ENCODE measurements around the gene KBTBD8.
A peak's percentile ranks its signal among the peaks of the same experiment; 100 is the strongest.

Gene KBTBD8, protein sequence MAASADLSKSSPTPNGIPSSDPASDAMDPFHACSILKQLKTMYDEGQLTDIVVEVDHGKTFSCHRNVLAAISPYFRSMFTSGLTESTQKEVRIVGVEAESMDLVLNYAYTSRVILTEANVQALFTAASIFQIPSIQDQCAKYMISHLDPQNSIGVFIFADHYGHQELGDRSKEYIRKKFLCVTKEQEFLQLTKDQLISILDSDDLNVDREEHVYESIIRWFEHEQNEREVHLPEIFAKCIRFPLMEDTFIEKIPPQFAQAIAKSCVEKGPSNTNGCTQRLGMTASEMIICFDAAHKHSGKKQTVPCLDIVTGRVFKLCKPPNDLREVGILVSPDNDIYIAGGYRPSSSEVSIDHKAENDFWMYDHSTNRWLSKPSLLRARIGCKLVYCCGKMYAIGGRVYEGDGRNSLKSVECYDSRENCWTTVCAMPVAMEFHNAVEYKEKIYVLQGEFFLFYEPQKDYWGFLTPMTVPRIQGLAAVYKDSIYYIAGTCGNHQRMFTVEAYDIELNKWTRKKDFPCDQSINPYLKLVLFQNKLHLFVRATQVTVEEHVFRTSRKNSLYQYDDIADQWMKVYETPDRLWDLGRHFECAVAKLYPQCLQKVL

DNA sequence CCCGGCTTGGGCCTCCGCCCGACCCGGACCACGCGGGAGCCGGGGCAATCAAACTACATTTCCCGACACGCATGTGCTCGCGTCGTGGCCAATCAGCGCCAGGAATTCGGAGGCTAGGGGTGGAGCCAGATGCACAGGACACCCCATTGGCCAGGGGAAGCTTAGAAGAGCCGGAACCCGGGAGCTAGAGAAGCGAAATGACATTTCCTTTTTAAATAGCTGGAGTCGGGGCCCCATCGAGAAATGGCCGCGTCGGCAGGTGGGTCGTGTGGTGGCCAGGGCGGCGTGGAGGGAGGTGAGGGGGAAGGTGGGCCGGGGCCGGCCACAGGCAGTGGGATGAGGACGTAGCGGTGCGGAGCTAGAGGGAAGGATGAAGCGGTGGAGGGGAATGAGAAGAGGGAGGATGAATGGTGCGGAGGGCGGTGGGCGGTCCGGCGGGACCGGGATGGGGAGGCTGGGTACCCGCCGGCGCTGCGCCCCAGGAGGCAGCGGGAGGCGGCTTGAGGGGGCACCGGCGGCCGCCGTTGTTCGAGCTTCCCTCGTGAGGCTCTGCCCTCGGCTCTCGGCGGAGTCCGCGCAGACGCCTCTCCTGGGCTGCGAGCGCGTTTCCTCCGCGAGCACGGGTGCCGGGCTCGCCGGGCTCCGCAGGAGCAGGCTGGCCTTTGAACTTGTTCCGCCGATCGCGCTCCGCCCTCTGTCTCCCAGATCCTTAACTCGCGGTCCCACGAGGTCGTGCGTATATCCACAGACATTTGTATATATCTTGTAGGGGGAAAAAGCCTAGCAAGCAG is at the start of gene KBTBD8:
TSS of gene KBTBD8 (plus strand) at position 195 of the 791 bp plus-strand sequence. CDS start at position 244, 49 bp downstream.
- Histone ChIP-seq H3K27ac (no peak within 1 kb of the TSS), H3K79me2 (ENCODE audit: insufficient read depth, low read depth) (no peaks in the 10 kb centered on the region), H3K36me3 (ENCODE audit: insufficient read depth) (no peaks in the 10 kb centered on the region), H4K20me1 (ENCODE audit: insufficient read depth) (no peaks in the 10 kb centered on the region), H3K9ac (peak within 1 kb of the TSS; percentile 22; the same call in 1 of the 2 replicates), H3K4me3 (IDR thresholded peaks at IDR 0.05; ENCODE audit: insufficient read depth, low read depth, low read length) (peak within 1 kb of the TSS; percentile 18), H3K4me1 (ENCODE audit: low read depth, poor library complexity, severe bottlenecking) (peaks cover 10% of the 10 kb centered on the region), H3K4me2 (peak within 1 kb of the TSS; percentile 82), H3K27me3 (ENCODE audit: insufficient read depth, low read depth) (no peaks in the 10 kb centered on the region), H2AFZ (ENCODE audit: low read depth) (peak within 1 kb of the TSS; percentile 98)
- TF ChIP-seq, protein P1, sequence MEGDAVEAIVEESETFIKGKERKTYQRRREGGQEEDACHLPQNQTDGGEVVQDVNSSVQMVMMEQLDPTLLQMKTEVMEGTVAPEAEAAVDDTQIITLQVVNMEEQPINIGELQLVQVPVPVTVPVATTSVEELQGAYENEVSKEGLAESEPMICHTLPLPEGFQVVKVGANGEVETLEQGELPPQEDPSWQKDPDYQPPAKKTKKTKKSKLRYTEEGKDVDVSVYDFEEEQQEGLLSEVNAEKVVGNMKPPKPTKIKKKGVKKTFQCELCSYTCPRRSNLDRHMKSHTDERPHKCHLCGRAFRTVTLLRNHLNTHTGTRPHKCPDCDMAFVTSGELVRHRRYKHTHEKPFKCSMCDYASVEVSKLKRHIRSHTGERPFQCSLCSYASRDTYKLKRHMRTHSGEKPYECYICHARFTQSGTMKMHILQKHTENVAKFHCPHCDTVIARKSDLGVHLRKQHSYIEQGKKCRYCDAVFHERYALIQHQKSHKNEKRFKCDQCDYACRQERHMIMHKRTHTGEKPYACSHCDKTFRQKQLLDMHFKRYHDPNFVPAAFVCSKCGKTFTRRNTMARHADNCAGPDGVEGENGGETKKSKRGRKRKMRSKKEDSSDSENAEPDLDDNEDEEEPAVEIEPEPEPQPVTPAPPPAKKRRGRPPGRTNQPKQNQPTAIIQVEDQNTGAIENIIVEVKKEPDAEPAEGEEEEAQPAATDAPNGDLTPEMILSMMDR (conservative IDR thresholded peaks at IDR 0.05; ENCODE audit: low read depth, low read length): no peak

DNA sequence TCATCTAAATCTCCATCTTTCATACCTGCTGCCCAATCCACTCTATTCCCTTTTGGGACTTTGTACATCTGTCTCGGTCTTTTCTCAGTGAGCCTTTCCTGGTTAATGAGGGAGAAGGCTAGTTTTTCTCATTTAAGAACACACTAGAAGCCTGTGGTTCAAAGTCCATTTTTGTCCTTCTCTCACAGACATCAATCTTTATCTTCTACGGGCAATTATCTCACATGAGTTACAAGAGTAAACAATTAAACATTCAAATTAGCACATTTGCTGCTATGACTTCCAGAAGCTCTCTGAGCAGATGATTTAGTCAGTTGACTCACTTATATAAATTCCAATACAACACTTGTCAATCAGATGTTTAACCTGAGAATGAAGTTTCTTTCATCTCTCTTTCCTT is 49.3 kb upstream of the KBTBD8 start:
- H3K4me2 ChIP-seq: no peak overlapping the region
- TF ChIP-seq, protein P1 (conservative IDR thresholded peaks at IDR 0.05; ENCODE audit: low read depth, low read length): no peak
- H3K27me3 ChIP-seq (ENCODE audit: insufficient read depth, low read depth): no peaks in the 10 kb centered on the region
- no peaks in the 10 kb centered on the region for H4K20me1 ChIP-seq (ENCODE audit: insufficient read depth)
- H3K9ac ChIP-seq: no peak overlapping the region
- H3K4me3 ChIP-seq (IDR thresholded peaks at IDR 0.05; ENCODE audit: insufficient read depth, low read depth, low read length): no peak overlapping the region
- no peaks in the 10 kb centered on the region for H3K79me2 ChIP-seq (ENCODE audit: insufficient read depth, low read depth)
- H3K27ac ChIP-seq: no peak overlapping the region
- H2AFZ ChIP-seq (ENCODE audit: low read depth): no peak overlapping the region
- H3K4me1 ChIP-seq (ENCODE audit: low read depth, poor library complexity, severe bottlenecking): no peaks in the 10 kb centered on the region
- H3K36me3 ChIP-seq (ENCODE audit: insufficient read depth): no peaks in the 10 kb centered on the region

DNA sequence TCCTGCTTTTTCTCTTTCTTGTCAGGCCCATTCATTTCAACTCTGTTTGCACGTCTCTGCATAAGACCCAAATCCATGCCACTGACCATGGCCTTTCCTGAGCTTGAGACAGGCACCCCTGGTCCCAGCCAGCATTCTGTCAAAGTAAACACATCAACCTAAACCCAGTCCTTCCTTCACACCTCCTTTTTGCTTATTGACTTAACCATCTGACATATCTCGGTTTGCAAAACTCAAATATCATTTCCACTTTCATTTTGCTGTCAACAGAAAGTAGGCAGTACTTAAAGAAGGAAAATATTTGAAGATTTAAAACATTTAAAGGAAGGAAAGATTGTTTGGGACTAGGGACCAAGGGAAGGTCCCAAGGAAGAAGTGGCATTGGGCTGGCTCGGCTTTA is 48.2 kb upstream of the KBTBD8 start:
- H3K4me1 ChIP-seq (ENCODE audit: low read depth, poor library complexity, severe bottlenecking): no peaks in the 10 kb centered on the region
- no peak overlapping the region for H3K9ac ChIP-seq
- no peaks in the 10 kb centered on the region for H3K36me3 ChIP-seq (ENCODE audit: insufficient read depth)
- no peak overlapping the region for H3K27ac ChIP-seq
- no peak overlapping the region for H2AFZ ChIP-seq (ENCODE audit: low read depth)
- TF ChIP-seq, protein P1 (conservative IDR thresholded peaks at IDR 0.05; ENCODE audit: low read depth, low read length): no peak
- H3K27me3 ChIP-seq (ENCODE audit: insufficient read depth, low read depth): no peaks in the 10 kb centered on the region
- no peaks in the 10 kb centered on the region for H4K20me1 ChIP-seq (ENCODE audit: insufficient read depth)
- H3K4me3 ChIP-seq (IDR thresholded peaks at IDR 0.05; ENCODE audit: insufficient read depth, low read depth, low read length): no peak overlapping the region
- no peak overlapping the region for H3K4me2 ChIP-seq
- H3K79me2 ChIP-seq (ENCODE audit: insufficient read depth, low read depth): no peaks in the 10 kb centered on the region

DNA sequence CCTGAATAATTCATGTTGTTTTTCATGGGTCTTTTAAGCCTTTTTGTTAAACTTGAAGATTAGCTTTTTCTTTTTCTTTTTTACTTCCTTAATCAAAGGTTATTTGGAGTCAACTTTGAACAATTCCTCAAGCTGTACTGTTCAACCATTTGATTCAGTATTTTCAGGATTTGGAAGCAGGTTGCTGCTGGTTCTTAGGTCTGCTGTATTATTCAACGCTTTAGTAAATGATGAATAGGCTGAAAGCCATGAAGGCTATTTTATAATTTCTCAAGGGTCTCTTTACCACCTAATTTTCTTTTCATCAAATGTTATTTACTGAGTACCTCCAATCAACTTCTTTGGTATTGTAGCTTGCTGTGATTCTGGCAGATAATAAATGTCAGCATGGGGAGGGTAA is 45.8 kb upstream of the KBTBD8 start:
- no peak overlapping the region for H2AFZ ChIP-seq (ENCODE audit: low read depth)
- H3K4me3 ChIP-seq (IDR thresholded peaks at IDR 0.05; ENCODE audit: insufficient read depth, low read depth, low read length): no peak overlapping the region
- TF ChIP-seq, protein P1 (conservative IDR thresholded peaks at IDR 0.05; ENCODE audit: low read depth, low read length): no peak
- no peak overlapping the region for H3K4me2 ChIP-seq
- H3K4me1 ChIP-seq (ENCODE audit: low read depth, poor library complexity, severe bottlenecking): no peaks in the 10 kb centered on the region
- H3K36me3 ChIP-seq (ENCODE audit: insufficient read depth): no peaks in the 10 kb centered on the region
- no peaks in the 10 kb centered on the region for H4K20me1 ChIP-seq (ENCODE audit: insufficient read depth)
- H3K27me3 ChIP-seq (ENCODE audit: insufficient read depth, low read depth): no peaks in the 10 kb centered on the region
- no peak overlapping the region for H3K9ac ChIP-seq
- no peaks in the 10 kb centered on the region for H3K79me2 ChIP-seq (ENCODE audit: insufficient read depth, low read depth)
- no peak overlapping the region for H3K27ac ChIP-seq
